ENCODE results near the gene TTC28. TPM values are rescaled to one million over a fixed set of nuclear protein-coding genes. Genes with fewer than 3 reads are reported as not detected.
"Not testable (repeated sequence)": the region's sequence is repeated elsewhere in the genome, so short reads cannot be mapped to it uniquely, and the experiment has no call there.

Gene TTC28
- 10 to 100 TPM; 27.1 to 42.4 (median 37.1) TPM for polyA plus RNA-seq (ENCODE audit: insufficient read depth in 1 of 5, insufficient read length in 5 of 5, low replicate concordance in 1 of 5)
- long read RNA-seq, donor 1, transcript TTC28-204 (2 exons, 594 nt): major isoform, 5 of 6 reads
- long read RNA-seq, donor 1, partial matches to known transcripts: 0 of 6 reads
- long read RNA-seq, donor 1, other reads (novel, unspliced or antisense): 0 of 6 reads
- long read RNA-seq, donor 2, partial matches to known transcripts: 0 of 2 reads
- long read RNA-seq, donor 2, other reads (novel, unspliced or antisense): 0 of 2 reads
- long read RNA-seq, donor 3, partial matches to known transcripts: 0 of 3 reads
- long read RNA-seq, donor 3, other reads (novel, unspliced or antisense): 0 of 3 reads
- long read RNA-seq, donor 4, partial matches to known transcripts: 0 of 1 reads
- long read RNA-seq, donor 4, other reads (novel, unspliced or antisense): 0 of 1 reads
- long read RNA-seq, donor 5, transcript TTC28-204 (2 exons, 594 nt): major isoform, 6 of 17 reads
- long read RNA-seq, donor 5, partial matches to known transcripts: 5 of 17 reads
- long read RNA-seq, donor 5, other reads (novel, unspliced or antisense): 0 of 17 reads
- long read RNA-seq, donor 6, full-length matches to known transcripts: 6 of 6 reads
- long read RNA-seq, donor 6, partial matches to known transcripts: 0 of 6 reads
- long read RNA-seq, donor 6, other reads (novel, unspliced or antisense): 0 of 6 reads
- long read RNA-seq, donor 7, partial matches to known transcripts: 0 of 6 reads
- long read RNA-seq, donor 7, other reads (novel, unspliced or antisense): 0 of 6 reads
- long read RNA-seq, donor 8, partial matches to known transcripts: 0 of 2 reads
- long read RNA-seq, donor 8, other reads (novel, unspliced or antisense): 0 of 2 reads

GRCh38 chr22:28679611-28680287, at the start of gene TTC28:
Gene TTC28, minus strand, starts transcription at chr22:28679840. Its CDS starts 117 bp downstream, at chr22:28679723.
- DNase-seq: peak; percentile 89

GRCh38 chr22:28728621-28729313, 49.1 kb upstream of the TTC28 start:
- no peak for DNase-seq

- no peak for DNase-seq
Observed at GRCh38 chr22:28728002-28728401, 48.4 kb upstream of the TTC28 start.

- DNase-seq: no peak
Observed at GRCh38 chr22:28718044-28718443, 38.4 kb upstream of the TTC28 start.

- DNase-seq: no peak
Observed at GRCh38 chr22:28716686-28717085, 37.0 kb upstream of the TTC28 start.

- DNase-seq: no peak
Observed at GRCh38 chr22:28715611-28716010, 36.0 kb upstream of the TTC28 start.

- no peak for DNase-seq
Observed at GRCh38 chr22:28714043-28714628, 34.5 kb upstream of the TTC28 start.

GRCh38 chr22:28711820-28712777, 32.5 kb upstream of the TTC28 start:
- peak; percentile 46 to 60 for DNase-seq

GRCh38 chr22:28711341-28711740, 31.7 kb upstream of the TTC28 start:
- peak in 1 of 2 donors; percentile 6 for DNase-seq

GRCh38 chr22:28710576-28711191, 31.0 kb upstream of the TTC28 start:
- peak in 1 of 2 donors; percentile 19 for DNase-seq

- DNase-seq: no peak
Observed at GRCh38 chr22:28710107-28710506, 30.5 kb upstream of the TTC28 start.

- DNase-seq: no peak
Observed at GRCh38 chr22:28706845-28707244, 27.2 kb upstream of the TTC28 start.

GRCh38 chr22:28703436-28703835, 23.8 kb upstream of the TTC28 start:
- no peak for DNase-seq

- no peak for DNase-seq
Observed at GRCh38 chr22:28702891-28703290, 23.3 kb upstream of the TTC28 start.

- not testable (repeated sequence) for DNase-seq
Observed at GRCh38 chr22:28693041-28693760, 13.6 kb upstream of the TTC28 start.

GRCh38 chr22:28689796-28690195, 10.2 kb upstream of the TTC28 start:
- not testable (repeated sequence) for DNase-seq

- DNase-seq: not testable (repeated sequence)
Observed at GRCh38 chr22:28682966-28683365, 3.3 kb upstream of the TTC28 start.

GRCh38 chr22:28680813-28681490, 1.3 kb upstream of the TTC28 start:
- DNase-seq: not testable (repeated sequence)

All from right lung (tissue), 10 donors.